Trophoblast cell (in vitro differentiated cells and primary cell): ENCODE measurements around the gene ZNF41.

Experiments
- DNase-seq, 2 donors: peaks; one replicate each; pipeline ENCODE4 v3.0.0-alpha.2; 2016
- H2AFZ ChIP-seq: 2 replicates; pipeline ENCODE4 v1.6.1; 2013; ENCODE audit warnings: low read length, moderate library complexity, mild to moderate bottlenecking; ENCODE audit not compliant: insufficient read depth, poor library complexity
- H2AK5ac ChIP-seq: 2 replicates; pipeline ENCODE4 v1.6.1; 2013; ENCODE audit warnings: mild to moderate bottlenecking, low read length
- H2BK120ac ChIP-seq: 2 replicates; pipeline ENCODE4 v1.6.1; 2013; ENCODE audit warnings: low read length, mild to moderate bottlenecking, moderate library complexity; ENCODE audit not compliant: insufficient read depth, poor library complexity
- H2BK12ac ChIP-seq: 2 replicates; pipeline ENCODE4 v1.6.1; 2013; ENCODE audit warnings: mild to moderate bottlenecking, low read length, moderate library complexity
- H2BK5ac ChIP-seq: 2 replicates; pipeline ENCODE4 v1.6.1; 2013; ENCODE audit warnings: low read length, low read depth, moderate library complexity, mild to moderate bottlenecking; ENCODE audit not compliant: poor library complexity
- H3K14ac ChIP-seq: 2 replicates; pipeline ENCODE4 v1.6.1; 2013; ENCODE audit warnings: mild to moderate bottlenecking, low read length
- H3K18ac ChIP-seq: 2 replicates; pipeline ENCODE4 v1.6.1; 2013; ENCODE audit warnings: mild to moderate bottlenecking, low read length
- H3K23ac ChIP-seq: 2 replicates; pipeline ENCODE4 v1.6.1; 2013; ENCODE audit warnings: low read length
- H3K27ac ChIP-seq: 2 replicates; pipeline ENCODE4 v1.5.1; 2013; ENCODE audit warnings: low read depth, mild to moderate bottlenecking, inconsistent platforms, low read length, moderate library complexity
- H3K27me3 ChIP-seq: 2 replicates; pipeline ENCODE4 v1.6.1; 2013; ENCODE audit warnings: inconsistent platforms, mild to moderate bottlenecking, low read length, moderate library complexity; ENCODE audit not compliant: insufficient read depth
- H3K36me3 ChIP-seq, 2 experiments: 1 replicate in 1 of 2; 2 replicates in 1 of 2; pipeline ENCODE4 v1.6.1; 2013; ENCODE audit warnings: low read length in 2 of 2, mild to moderate bottlenecking in 2 of 2, moderate library complexity in 1 of 2; ENCODE audit not compliant: insufficient read depth in 2 of 2, control insufficient read depth in 1 of 2
- H3K4ac ChIP-seq: 2 replicates; pipeline ENCODE4 v1.6.1; 2013; ENCODE audit warnings: low read depth, mild to moderate bottlenecking, low read length, moderate library complexity
- H3K4me1 ChIP-seq, 2 experiments: 1 replicate in 1 of 2; 2 replicates in 1 of 2; pipeline ENCODE4 v1.6.1; 2013; ENCODE audit warnings: low read length in 2 of 2, mild to moderate bottlenecking in 2 of 2, moderate library complexity in 1 of 2; ENCODE audit not compliant: insufficient read depth in 2 of 2, control insufficient read depth in 1 of 2
- H3K4me2 ChIP-seq: 2 replicates; pipeline ENCODE4 v1.6.1; 2013; ENCODE audit warnings: inconsistent platforms, mild to moderate bottlenecking, low read length, moderate library complexity
- H3K4me3 ChIP-seq: 2 replicates; pipeline ENCODE4 v1.5.1; 2013; ENCODE audit warnings: mild to moderate bottlenecking, low read depth, low read length, inconsistent platforms
- H3K79me1 ChIP-seq: one replicate; pipeline ENCODE4 v1.6.1; 2013; ENCODE audit warnings: low read length
- H3K79me2 ChIP-seq: 2 replicates; pipeline ENCODE4 v1.6.1; 2013; ENCODE audit warnings: low read length, mild to moderate bottlenecking; ENCODE audit not compliant: control insufficient read depth, insufficient read depth, poor library complexity
- H3K9ac ChIP-seq: 2 replicates; pipeline ENCODE4 v1.6.1; 2013; ENCODE audit warnings: mild to moderate bottlenecking, low read length
- H3K9me3 ChIP-seq: 2 replicates; pipeline ENCODE4 v1.6.1; 2013; ENCODE audit warnings: low read depth, mild to moderate bottlenecking, control low read depth, inconsistent platforms, low read length; ENCODE audit not compliant: insufficient read depth
- H4K12ac ChIP-seq: 2 replicates; pipeline ENCODE4 v1.6.1; 2013; ENCODE audit warnings: low read depth, mild to moderate bottlenecking, low read length, moderate library complexity
- H4K8ac ChIP-seq: 2 replicates; pipeline ENCODE4 v1.6.1; 2013; ENCODE audit warnings: low read depth, mild to moderate bottlenecking, low read length, moderate library complexity
- H4K91ac ChIP-seq: one replicate; pipeline ENCODE4 v1.6.1; 2013; ENCODE audit warnings: low read depth, mild to moderate bottlenecking, low read length, moderate library complexity
- WGBS: extraction: QIAGEN DNeasy Blood & Tissue Kit; methylation state at CpG from one replicate; pipeline ENCODE4 v1.1.7; 2013; ENCODE audit warnings: missing lambda C conversion rate; ENCODE audit not compliant: insufficient read length, insufficient coverage; ENCODE audit errors: extremely low coverage; 5-methylcytosine and 5-hydroxymethylcytosine counted together

ZNF41 gene

GRCh38 chrX:47458528-47458927 lies 24.5 kb downstream of the ZNF41 start:
- no peak overlapping the region for H2AK5ac ChIP-seq
- no peak for DNase-seq
- no peaks in the 10 kb centered on the region for H3K79me2 ChIP-seq
- H3K9ac ChIP-seq = no peak overlapping the region
- H2BK120ac ChIP-seq = no peak overlapping the region
- no peak overlapping the region for H4K8ac ChIP-seq
- H2BK5ac ChIP-seq = no peak overlapping the region
- no peaks in the 10 kb centered on the region for H3K4me1 ChIP-seq
- H3K18ac ChIP-seq = no peak overlapping the region
- no peak overlapping the region for H2AFZ ChIP-seq
- no peak overlapping the region for H3K4ac ChIP-seq
- H3K79me1 ChIP-seq = no peaks in the 10 kb centered on the region
- no CpG with 5 or more reads among the region's 6 CpGs for WGBS
- no peak overlapping the region for H4K91ac ChIP-seq
- no peak overlapping the region for H3K23ac ChIP-seq
- H2BK12ac ChIP-seq = no peak overlapping the region
- no peak overlapping the region for H3K4me2 ChIP-seq
- peaks cover 5 to 6% of the 10 kb centered on the region in 2 experiments for H3K36me3 ChIP-seq
- H4K12ac ChIP-seq = no peak overlapping the region
- H3K27ac ChIP-seq = no peak overlapping the region
- no peak overlapping the region for H3K14ac ChIP-seq
- no peak overlapping the region for H3K4me3 ChIP-seq
- H3K9me3 ChIP-seq = no peaks in the 10 kb centered on the region
- no peaks in the 10 kb centered on the region for H3K27me3 ChIP-seq

DNA sequence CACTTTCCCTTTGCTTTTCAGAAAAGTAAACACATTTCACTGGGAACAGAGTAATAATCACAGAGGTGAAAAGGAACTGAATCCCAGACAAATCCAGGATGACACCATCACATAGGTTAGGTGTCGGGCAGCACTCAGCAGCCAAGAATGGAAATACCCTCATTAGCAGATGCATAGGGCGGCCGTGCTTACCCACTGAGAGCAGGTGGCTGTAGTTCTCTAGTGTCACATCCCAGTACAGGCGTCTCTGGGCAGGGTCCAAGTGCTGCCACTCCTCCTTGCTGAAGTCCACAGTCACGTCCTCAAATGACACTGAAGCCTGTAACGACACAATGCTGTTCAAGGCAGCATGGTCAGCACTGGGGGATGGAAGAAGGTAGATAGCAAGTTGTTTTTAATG lies 26.9 kb downstream of the ZNF41 start:
- H4K12ac ChIP-seq = no peak overlapping the region
- H3K4me2 ChIP-seq = no peak overlapping the region
- H3K27me3 ChIP-seq = no peaks in the 10 kb centered on the region
- no peaks in the 10 kb centered on the region for H3K79me2 ChIP-seq
- H3K18ac ChIP-seq = no peak overlapping the region
- no peaks in the 10 kb centered on the region for H3K4me1 ChIP-seq
- no peak overlapping the region for H3K9ac ChIP-seq
- peaks cover 11 to 12% of the 10 kb centered on the region in 2 experiments for H3K36me3 ChIP-seq
- no peak overlapping the region for H4K91ac ChIP-seq
- H3K14ac ChIP-seq = no peak overlapping the region
- no peak overlapping the region for H2BK120ac ChIP-seq
- H3K27ac ChIP-seq = no peak overlapping the region
- no peak overlapping the region for H3K23ac ChIP-seq
- H2BK12ac ChIP-seq = no peak overlapping the region
- no peaks in the 10 kb centered on the region for H3K9me3 ChIP-seq
- WGBS = no CpG with 5 or more reads among the region's 6 CpGs
- DNase-seq = no peak
- no peak overlapping the region for H2BK5ac ChIP-seq
- H4K8ac ChIP-seq = no peak overlapping the region
- no peak overlapping the region for H3K4me3 ChIP-seq
- no peak overlapping the region for H2AK5ac ChIP-seq
- no peak overlapping the region for H2AFZ ChIP-seq
- H3K4ac ChIP-seq = no peak overlapping the region
- H3K79me1 ChIP-seq = no peaks in the 10 kb centered on the region

DNA sequence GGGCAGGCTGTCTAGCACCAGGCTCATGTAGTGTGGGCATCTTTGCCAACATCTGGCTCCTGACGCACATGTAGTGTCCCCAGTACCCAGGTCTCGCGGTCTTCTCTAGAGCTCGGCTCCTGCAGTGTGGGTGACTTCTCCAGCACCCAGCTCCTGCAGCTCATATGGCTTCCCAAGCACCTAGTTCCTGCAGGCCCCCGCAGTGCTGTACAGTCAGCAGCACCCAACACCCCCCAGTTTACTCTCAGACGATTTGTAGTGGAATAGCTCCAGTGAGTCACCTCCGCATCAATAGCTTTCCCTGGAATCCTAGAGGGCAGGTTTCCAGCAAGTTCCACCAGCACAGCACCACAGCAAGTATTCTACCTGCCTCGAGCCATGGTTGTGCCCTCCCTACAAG lies 30.9 kb downstream of the ZNF41 start:
- Histone ChIP-seq H4K12ac (no peak overlapping the region), H3K4me3 (no peak overlapping the region), H3K23ac (no peak overlapping the region), H3K36me3 (peaks cover 15 to 17% of the 10 kb centered on the region in 2 experiments), H3K27me3 (no peaks in the 10 kb centered on the region), H2AK5ac (no peak overlapping the region), H2BK12ac (no peak overlapping the region), H3K18ac (no peak overlapping the region), H3K9me3 (no peaks in the 10 kb centered on the region), H2BK5ac (no peak overlapping the region), H4K8ac (no peak overlapping the region), H4K91ac (no peak overlapping the region), H3K4me2 (no peak overlapping the region), H3K14ac (no peak overlapping the region), H3K4ac (no peak overlapping the region), H3K27ac (no peak overlapping the region), H3K79me2 (no peaks in the 10 kb centered on the region), H2AFZ (no peak overlapping the region), H3K4me1 (no peaks in the 10 kb centered on the region), H3K9ac (no peak overlapping the region), H3K79me1 (no peaks in the 10 kb centered on the region), H2BK120ac (no peak overlapping the region)
- no CpG with 5 or more reads among the region's 8 CpGs for WGBS
- DNase-seq = no peak

DNA sequence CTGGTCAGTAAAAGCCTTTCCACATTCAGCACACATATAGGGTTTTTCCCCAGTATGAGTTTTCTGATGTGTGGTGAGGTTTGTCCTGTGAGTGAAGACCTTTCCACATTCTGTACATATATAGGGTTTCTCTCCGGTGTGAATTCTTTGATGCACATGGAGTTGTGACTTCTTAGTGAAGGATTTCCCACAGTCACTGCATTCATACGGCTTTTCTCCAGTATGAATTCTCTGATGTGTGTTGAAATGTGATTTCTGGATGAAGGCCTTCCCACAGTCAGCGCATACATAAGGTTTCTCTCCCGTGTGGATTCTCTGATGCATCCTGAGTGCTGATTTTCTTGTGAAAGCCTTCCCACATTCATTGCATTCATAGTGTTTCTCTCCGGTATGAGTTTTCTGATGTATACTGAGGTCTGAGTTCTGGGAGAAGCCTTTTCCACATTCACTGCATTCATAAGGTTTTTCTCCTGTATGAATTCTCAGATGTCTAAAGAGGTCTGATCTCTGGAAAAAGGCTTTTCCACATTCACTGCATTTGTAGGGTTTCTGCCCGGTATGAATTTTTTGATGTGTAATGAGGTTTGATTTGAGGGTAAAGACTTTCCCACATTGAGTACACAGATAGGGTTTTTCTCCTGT lies 34.7 kb downstream of the ZNF41 start:
- H2AFZ ChIP-seq = no peak overlapping the region
- H2BK5ac ChIP-seq = no peak overlapping the region
- no peak for DNase-seq
- H4K91ac ChIP-seq = no peak overlapping the region
- no peak overlapping the region for H4K12ac ChIP-seq
- no peak overlapping the region for H2BK12ac ChIP-seq
- H3K14ac ChIP-seq = no peak overlapping the region
- no CpG with 5 or more reads among the region's 6 CpGs for WGBS
- H3K4me2 ChIP-seq = no peak overlapping the region
- H3K79me1 ChIP-seq = no peaks in the 10 kb centered on the region
- no peak overlapping the region for H3K4me3 ChIP-seq
- H2BK120ac ChIP-seq = no peak overlapping the region
- no peaks in the 10 kb centered on the region for H3K9me3 ChIP-seq
- no peak overlapping the region for H3K27ac ChIP-seq
- no peak overlapping the region for H3K23ac ChIP-seq
- peaks cover 9 to 12% of the 10 kb centered on the region in 2 experiments for H3K36me3 ChIP-seq
- no peaks in the 10 kb centered on the region for H3K4me1 ChIP-seq
- no peak overlapping the region for H3K9ac ChIP-seq
- no peak overlapping the region for H3K18ac ChIP-seq
- H3K4ac ChIP-seq = no peak overlapping the region
- H2AK5ac ChIP-seq = no peak overlapping the region
- no peak overlapping the region for H4K8ac ChIP-seq
- no peaks in the 10 kb centered on the region for H3K27me3 ChIP-seq
- H3K79me2 ChIP-seq = no peaks in the 10 kb centered on the region
